GM12878 (cell line): ENCODE measurements around the gene DXO. TPM values are rescaled to one million over a fixed set of nuclear protein-coding genes. Genes with fewer than 3 reads are reported as not detected.

ENCODE experiments used
- ATAC-seq: fragments of 200-7000 bp; cut with Tn5 transposase; 3 replicates; pipeline ENCODE4 v1.9.1; 2020; ENCODE audit warnings: mild to moderate bottlenecking, moderate library complexity
- BruUV-seq: library from RNA; stranded (reverse); fragments of 400-500 nt; replicated peaks from 2 replicates; lab custom pipeline; 2021; lab: Mats Ljungman, UMichigan
- CTCF ChIA-PET: fragments of 300-600 bp; sonication (Branson Sonifier 250); formaldehyde crosslinking; extraction: SDS; loops from one replicate; lab custom pipeline; 2021; ENCODE audit warnings: inconsistent platforms; lab: Yijun Ruan, JAX
- POLR2A ChIA-PET: fragments of 350-600 bp; formaldehyde crosslinking; extraction: SDS; loops from one replicate; lab custom pipeline; 2021; ENCODE audit warnings: inconsistent platforms; lab: Charles Lee
- RAD21 ChIA-PET: fragments of 300-600 bp; sonication (Branson Sonifier 250); formaldehyde crosslinking; loops from one replicate; lab custom pipeline; 2023; ENCODE audit warnings: antibody characterized with exemption; ENCODE audit not compliant: unreplicated experiment; lab: Charles Lee
- SMC1A ChIA-PET: fragments of 300-600 bp; sonication (Branson Sonifier 250); formaldehyde crosslinking; loops from one replicate; lab custom pipeline; 2023; ENCODE audit not compliant: unreplicated experiment, uncharacterized antibody; lab: Charles Lee
- DNase-seq: peaks from one replicate; pipeline ENCODE4 v3.0.0-alpha.2; 2011; ENCODE audit warnings: low read depth, low spot score
- FAIRE-seq: peaks from 3 replicates; lab custom pipeline; 2011; peaks lifted over from hg19 to GRCh38; lab: Jason Lieb, UNC
- H2AFZ ChIP-seq: 2 replicates; pipeline ENCODE4 v1.6.0; 2011; ENCODE audit warnings: low read depth, low read length, control low read depth; ENCODE audit not compliant: control insufficient read depth
- H3K27ac ChIP-seq: 2 replicates; pipeline ENCODE4 v1.5.1; 2011; ENCODE audit warnings: control low read depth; ENCODE audit not compliant: control insufficient read depth, insufficient read depth
- H3K27me3 ChIP-seq, 2 experiments: replicated peaks in 1 of 2; 2 replicates each; pipeline versions ENCODE4 v1.6.0 to v1.6.1; 2011; ENCODE audit warnings: low read length in 1 of 2; ENCODE audit not compliant: control insufficient read depth in 2 of 2, insufficient read depth in 2 of 2
- H3K36me3 ChIP-seq, 2 experiments: 2 replicates each; pipeline ENCODE4 v1.5.1; 2011; ENCODE audit warnings: low read length in 1 of 2; ENCODE audit not compliant: control insufficient read depth in 2 of 2, insufficient read depth in 2 of 2
- H3K4me1 ChIP-seq: 2 replicates; pipeline ENCODE4 v1.6.1; 2011; ENCODE audit warnings: mild to moderate bottlenecking, low read length, moderate library complexity, mixed read lengths; ENCODE audit not compliant: control insufficient read depth, insufficient read depth
- H3K4me2 ChIP-seq: 2 replicates; pipeline ENCODE4 v1.6.0; 2011; ENCODE audit warnings: control low read depth; ENCODE audit not compliant: control insufficient read depth, insufficient read depth
- H3K4me3 ChIP-seq: fragments of 200-600 bp; sonication (generic); 2 replicates; pipeline ENCODE4 v1.5.1; 2016
- H3K79me2 ChIP-seq: 2 replicates; pipeline ENCODE4 v1.6.0; 2011; ENCODE audit warnings: low read length; ENCODE audit not compliant: control insufficient read depth, insufficient read depth
- H3K9ac ChIP-seq: 2 replicates; pipeline ENCODE4 v1.8.0; 2011; ENCODE audit warnings: low read length, control low read depth, mixed read lengths; ENCODE audit not compliant: control insufficient read depth, insufficient read depth
- H3K9me3 ChIP-seq: replicated peaks from 3 replicates; pipeline ENCODE4 v1.5.1; 2011; ENCODE audit warnings: mild to moderate bottlenecking, low read length; ENCODE audit not compliant: control insufficient read depth, insufficient read depth
- H4K20me1 ChIP-seq: 2 replicates; pipeline ENCODE4 v1.6.0; 2011; ENCODE audit not compliant: control insufficient read depth, insufficient read depth
- BCL11A ChIP-seq: IDR thresholded peaks from 2 replicates; pipeline ENCODE4 v1.6.1; 2011; ENCODE audit warnings: low read depth, low read length
- BCL3 ChIP-seq: IDR thresholded peaks from 2 replicates; pipeline ENCODE4 v1.6.1; 2011; ENCODE audit warnings: borderline replicate concordance, low read depth, mild to moderate bottlenecking, moderate library complexity, low read length; ENCODE audit not compliant: insufficient read depth, poor library complexity, severe bottlenecking
- CHD2 ChIP-seq: IDR thresholded peaks from 2 replicates; pipeline ENCODE4 v1.6.1; 2011; ENCODE audit warnings: low read depth, low read length, improper control_type of control experiment, borderline replicate concordance
- EGR1 ChIP-seq, 2 experiments: IDR thresholded peaks; 1 replicate in 1 of 2; 2 replicates in 1 of 2; pipeline ENCODE4 v1.6.1; 2011 to 2012; ENCODE audit warnings: low read depth in 2 of 2, low read length in 2 of 2, borderline replicate concordance in 1 of 2, mild to moderate bottlenecking in 1 of 2, moderate library complexity in 1 of 2
- HDAC6 ChIP-seq: fragments of 200-600 bp; sonication (generic); IDR thresholded peaks from one replicate; pipeline ENCODE4 v1.8.0; 2017; ENCODE audit warnings: antibody characterized with exemption; ENCODE audit not compliant: unreplicated experiment
- MYB ChIP-seq: fragments of 150-350 bp; IDR thresholded peaks from 2 replicates; pipeline ENCODE4 v1.6.1; 2014; ENCODE audit warnings: mild to moderate bottlenecking, low read depth, low read length, borderline replicate concordance
- MYC ChIP-seq: IDR thresholded peaks from 2 replicates; pipeline ENCODE4 v1.6.1; 2011; ENCODE audit warnings: mild to moderate bottlenecking, low read length, moderate library complexity, inconsistent platforms; ENCODE audit not compliant: insufficient read depth, insufficient replicate concordance, insufficient read length, severe bottlenecking
- NFXL1 ChIP-seq: fragments of 450-650 bp; IDR thresholded peaks from 2 replicates; pipeline ENCODE4 v1.6.1; 2017; ENCODE audit warnings: antibody characterized with exemption, mild to moderate bottlenecking, borderline replicate concordance
- PRDM15 ChIP-seq: fragments of 450-650 bp; formaldehyde crosslinking; IDR thresholded peaks from 2 replicates; pipeline ENCODE4 v1.4.0; 2020; ENCODE audit warnings: mild to moderate bottlenecking, moderate library complexity
- RFX5 ChIP-seq: IDR thresholded peaks from 2 replicates; pipeline ENCODE4 v1.6.1; 2011; ENCODE audit warnings: low read depth, low read length, improper control_type of control experiment
- SMC3 ChIP-seq: IDR thresholded peaks from 2 replicates; pipeline ENCODE4 v1.6.1; 2011; ENCODE audit warnings: low read length, improper control_type of control experiment, borderline replicate concordance
- SRF ChIP-seq, 2 experiments: IDR thresholded peaks; 2 replicates each; pipeline ENCODE4 v1.6.1; 2011; ENCODE audit warnings: low read depth in 2 of 2, low read length in 2 of 2, mild to moderate bottlenecking in 1 of 2, moderate library complexity in 1 of 2
- SUZ12 ChIP-seq: fragments of 200-600 bp; sonication (generic); IDR thresholded peaks from one replicate; pipeline ENCODE4 v1.6.1; 2018; ENCODE audit warnings: antibody characterized with exemption, mild to moderate bottlenecking; ENCODE audit not compliant: unreplicated experiment
- TAF1 ChIP-seq: IDR thresholded peaks from 2 replicates; pipeline ENCODE4 v1.6.1; 2011; ENCODE audit warnings: mild to moderate bottlenecking, low read depth, low read length, borderline replicate concordance
- WGBS: methylation state at CpG from one replicate; pipeline ENCODE4 v1.1.6; 2016; ENCODE audit warnings: low lambda C conversion rate; ENCODE audit not compliant: insufficient replicate concordance, insufficient coverage; ENCODE audit errors: missing lambda C conversion rate; 5-methylcytosine and 5-hydroxymethylcytosine counted together
- in situ Hi-C: fragments of 300-500 bp; cut with MboI; formaldehyde crosslinking; loops from 9 replicates; pipeline ENCODE4 v1.14.3; 2018; ENCODE audit warnings: mixed read lengths
- intact Hi-C: fragments of 100-400 bp; cut with micrococcal nuclease; formaldehyde crosslinking; loops from one replicate; pipeline ENCODE4 v1.14.2; 2022; ENCODE audit not compliant: unreplicated experiment
- polyA plus RNA-seq, 11 experiments: library from polyadenylated mRNA; depleted of rRNA in 4 of 11; unstranded in 6 of 11; stranded (reverse) in 5 of 11; fragments of >200 nt; fragmentation: Nextera tagmentation in 4 of 11; fragmentation: Illumina TruSeq in 1 of 11; extraction: Ambion mirVana in 4 of 11; extraction: Trizol in 1 of 11; gene quantifications; 1 replicate in 1 of 11; 2 replicates in 10 of 11; pipeline versions ENCODE4 v1.2.1 to v1.2.3, GENCODE V29; 2011 to 2016; ENCODE audit warnings: inconsistent platforms in 2 of 11, missing spikeins in 2 of 11, low read depth in 1 of 11
- total RNA-seq, 4 experiments: library from RNA; depleted of rRNA in 3 of 4; stranded (reverse); fragments of >200 nt in 3 of 4; fragmentation: Illumina TruSeq in 1 of 4; extraction: Trizol in 1 of 4; gene quantifications; 2 replicates each; pipeline versions ENCODE4 v1.2.1 to v1.2.3, GENCODE V29; 2013 to 2021

Gene DXO
- total and polyA plus RNA-seq, 10 of the 15 experiments (the other 5 are each of a cell fraction or from before 2014, with no cell fraction given): 4.5 to 21.4 (median 16.3) TPM

- ATAC-seq (no peak), DNase-seq (no peak), FAIRE-seq (no peak)
- 69% methylated on average over 9 of the region's 9 CpGs for WGBS
- in situ Hi-C loops: no loop called here
- peaks cover 1% of the 10 kb centered on the region; the same call in 1 of the 3 replicates for H3K9me3 ChIP-seq
- H3K4me3 ChIP-seq: no peak overlapping the region
- no peak overlapping the region for H2AFZ ChIP-seq
- ChIA-PET SMC1A (no interaction called here), RAD21 (no interaction called here), POLR2A (interaction anchor here (0.5 kb wide), 1 partner anchor 367 kb away, joined by 7 read pairs; no protein-coding TSS in a partner anchor), CTCF (no interaction called here)
- no peak overlapping the region for H3K27ac ChIP-seq
- no peaks in the 10 kb centered on the region for H3K4me1 ChIP-seq
- BruUV-seq: no TSS peak
- H3K79me2 ChIP-seq: no peaks in the 10 kb centered on the region
- no peak overlapping the region for H3K9ac ChIP-seq
- H4K20me1 ChIP-seq: no peaks in the 10 kb centered on the region
- no peaks in the 10 kb centered on the region for H3K36me3 ChIP-seq
- intact Hi-C loops: no loop called here
- TF ChIP-seq HDAC6: no peak
- no peak for TF ChIP-seq BCL3
- TF ChIP-seq SUZ12: no peak
- no peak for TF ChIP-seq SRF (IDR thresholded peaks at IDR 0.05; ENCODE audit: low read depth in 2 of 2, low read length in 2 of 2)
- no peak for TF ChIP-seq BCL11A
- no peak for TF ChIP-seq NFXL1
- TF ChIP-seq TAF1: no peak
- TF ChIP-seq PRDM15 (CRISPR knock-in tag): no peak
- no peak for TF ChIP-seq MYC
- no peak for TF ChIP-seq MYB
- no peak for TF ChIP-seq EGR1 (IDR thresholded peaks at IDR 0.05; ENCODE audit: borderline replicate concordance in 1 of 2, low read depth in 2 of 2, low read length in 2 of 2)
- TF ChIP-seq SMC3: no peak
- no peak for TF ChIP-seq RFX5
- TF ChIP-seq CHD2: no peak
- no peak overlapping the region for H3K4me2 ChIP-seq
- H3K27me3 ChIP-seq: no peaks in the 10 kb centered on the region
Observed at GRCh38 chr6:31928672-31928939, 43.3 kb downstream of the DXO start.
